NCI-H226 (cell line): ENCODE results near the gene OSBPL5.

Experiments
- DNase-seq: peaks from one replicate; pipeline ENCODE4 v3.0.0-alpha.2; 2015

Gene OSBPL5

DNA sequence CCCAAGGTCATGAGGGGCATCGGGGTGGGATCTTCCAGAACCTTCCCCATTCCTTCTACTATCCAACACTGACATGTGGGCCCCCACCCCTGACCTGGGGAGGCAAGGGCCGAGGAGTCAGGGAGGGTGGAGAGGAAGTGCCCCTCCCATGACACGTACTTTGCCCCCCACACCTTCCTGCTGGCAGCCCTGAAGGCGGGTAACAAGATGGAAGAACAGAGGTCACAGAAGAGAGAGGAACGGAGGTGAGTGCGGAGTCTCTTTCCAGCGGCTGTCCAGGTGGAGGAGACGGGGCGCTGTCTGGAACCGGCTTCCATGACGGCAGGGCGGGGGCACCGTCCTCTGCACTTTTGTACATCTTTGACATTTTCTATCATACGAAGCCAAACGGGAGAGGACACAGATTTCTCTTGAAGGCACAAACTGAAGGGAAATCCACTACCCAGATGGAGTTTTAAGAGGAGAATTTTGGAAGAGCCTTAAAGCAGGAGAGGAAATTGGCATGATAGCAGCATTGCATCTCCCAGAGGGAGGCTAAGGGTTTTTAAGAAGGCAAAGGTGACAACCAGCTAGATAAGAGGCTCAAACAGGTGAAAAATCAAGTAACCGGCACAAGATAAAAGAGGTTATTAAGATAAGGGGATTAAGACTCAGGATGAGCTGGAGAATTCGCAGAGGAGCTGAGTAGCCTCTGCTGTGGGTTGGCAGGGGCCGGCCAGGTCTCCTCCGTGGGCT is 16.7 kb downstream of the OSBPL5 start:
- no peak for DNase-seq

DNA sequence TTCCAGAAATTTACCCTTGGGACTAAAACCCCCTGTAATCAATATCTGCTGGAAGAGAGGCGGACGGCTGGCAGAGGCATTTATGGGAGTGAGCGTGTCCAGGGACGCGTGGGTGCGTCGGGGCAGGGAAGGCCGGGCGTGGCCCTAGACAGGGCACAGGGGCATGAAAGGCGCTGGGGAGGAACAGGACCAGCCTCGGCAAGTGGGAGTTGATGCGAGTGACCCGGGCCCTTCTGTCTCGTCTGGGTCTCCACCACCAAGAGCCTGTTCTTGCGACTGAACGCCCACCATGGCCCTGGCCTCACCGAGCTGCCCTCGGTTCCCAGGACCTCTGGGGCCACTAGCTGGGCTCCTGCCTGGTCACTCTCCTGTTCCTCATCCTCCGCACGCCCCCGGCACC is 17.5 kb downstream of the OSBPL5 start:
- DNase-seq: no peak

- no peak for DNase-seq
Observed at GRCh38 chr11:3147257-3147619, 17.9 kb downstream of the OSBPL5 start.

- DNase-seq: no peak
Observed at GRCh38 chr11:3146612-3147256, 18.4 kb downstream of the OSBPL5 start.

GRCh38 chr11:3145206-3145520 is 19.9 kb downstream of the OSBPL5 start:
- no peak for DNase-seq

- DNase-seq: no peak
Observed at GRCh38 chr11:3144296-3145205, 20.6 kb downstream of the OSBPL5 start.

GRCh38 chr11:3143136-3143880 is 21.8 kb downstream of the OSBPL5 start:
- DNase-seq: no peak

DNA sequence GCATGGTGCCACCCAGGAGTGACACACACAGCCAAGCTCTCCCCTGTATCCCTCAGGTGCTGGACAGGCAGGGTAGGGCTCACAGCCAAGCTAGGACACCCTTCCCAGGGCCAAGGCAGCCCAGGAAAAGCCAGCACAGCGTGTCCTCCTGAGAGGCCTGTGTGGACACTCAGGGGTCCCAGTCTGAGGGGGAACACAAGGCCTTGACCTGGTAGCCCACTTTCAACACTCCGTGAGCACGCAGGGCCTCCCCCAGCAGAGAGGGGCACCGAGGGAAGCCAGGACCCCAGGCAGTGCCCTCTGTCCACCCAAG is 24.9 kb downstream of the OSBPL5 start:
- DNase-seq: no peak

GRCh38 chr11:3139481-3140290 is 25.4 kb downstream of the OSBPL5 start:
- no peak for DNase-seq

- no peak for DNase-seq
Observed at GRCh38 chr11:3139086-3139440, 26.0 kb downstream of the OSBPL5 start.

DNA sequence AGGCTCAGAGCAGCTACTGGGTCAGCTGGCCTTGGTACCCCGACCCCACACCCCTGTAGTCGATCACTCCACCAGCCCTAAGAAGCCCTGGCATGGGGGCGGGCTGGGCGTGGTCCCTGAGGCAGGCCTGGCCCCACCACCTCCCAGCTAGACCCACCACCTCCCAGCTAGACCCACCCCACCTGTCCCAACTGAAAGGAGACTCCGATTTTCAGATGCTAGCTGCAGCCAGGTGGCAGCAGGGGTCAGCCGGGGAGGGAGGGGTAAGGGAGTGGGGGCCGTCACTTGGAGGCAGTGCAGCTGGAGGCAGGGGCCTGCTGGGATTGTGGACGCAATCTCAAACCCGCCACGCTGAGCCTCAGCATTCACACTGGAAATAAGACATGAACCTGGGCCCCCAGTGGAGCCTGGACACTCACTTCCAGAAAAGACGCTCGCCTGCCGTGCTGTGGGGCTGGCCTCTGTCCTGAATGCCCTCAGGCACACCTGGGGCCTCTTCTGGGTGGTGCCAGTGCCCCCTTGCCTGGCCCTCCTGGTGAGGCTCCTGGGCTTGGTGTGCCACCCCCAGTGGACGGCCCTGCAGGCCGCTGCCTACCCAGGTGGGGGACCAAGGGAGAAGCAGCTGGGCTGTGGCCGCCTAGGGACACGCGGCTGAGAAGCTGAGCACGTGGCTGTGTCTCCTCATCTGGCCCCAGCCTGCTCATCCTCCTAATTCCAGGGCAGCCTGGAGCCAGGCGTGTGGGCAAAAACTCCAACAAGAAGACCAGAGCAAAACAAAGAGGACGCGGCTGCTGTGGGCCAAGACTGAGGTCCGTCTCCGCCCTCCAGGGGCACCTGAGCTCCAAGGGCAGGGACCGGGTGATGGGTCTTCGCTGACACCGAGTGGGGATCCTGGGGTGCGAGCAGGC is 26.7 kb downstream of the OSBPL5 start:
- no peak for DNase-seq

DNA sequence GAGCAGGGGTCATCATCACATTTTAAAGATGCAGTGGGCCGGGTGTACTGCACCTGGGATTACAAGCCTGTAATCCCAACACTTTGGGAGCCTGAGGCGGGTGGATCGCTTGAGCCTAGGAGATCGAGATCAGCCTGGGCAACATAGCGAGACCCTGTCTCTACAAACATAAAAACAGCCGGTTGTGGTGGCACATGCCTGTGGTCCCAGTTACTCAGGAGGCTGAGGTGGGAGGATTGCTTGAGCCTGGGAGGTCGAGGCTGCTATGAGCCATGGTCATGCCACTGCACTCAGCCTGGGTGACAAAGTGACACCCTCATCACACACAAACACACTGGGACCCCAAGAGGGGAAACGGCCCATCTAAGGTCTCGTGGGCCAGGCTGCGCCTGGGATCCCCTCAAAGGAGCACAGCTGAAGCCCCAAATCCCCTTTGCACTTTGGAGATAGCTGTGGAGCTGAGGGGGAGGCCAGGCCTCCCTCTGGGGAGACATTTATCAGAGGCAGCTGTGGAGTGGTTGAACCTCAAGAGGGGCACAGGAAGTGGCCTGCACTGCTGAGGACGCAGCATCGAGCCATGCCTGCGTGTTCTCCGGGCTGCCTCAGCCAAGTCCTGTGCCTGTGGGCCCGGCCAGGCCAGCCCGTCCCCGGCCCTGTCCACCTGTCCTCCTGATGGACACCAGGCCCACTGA is 27.5 kb downstream of the OSBPL5 start:
- DNase-seq: no peak

GRCh38 chr11:3136546-3137455 is 28.3 kb downstream of the OSBPL5 start:
- DNase-seq: no peak

DNA sequence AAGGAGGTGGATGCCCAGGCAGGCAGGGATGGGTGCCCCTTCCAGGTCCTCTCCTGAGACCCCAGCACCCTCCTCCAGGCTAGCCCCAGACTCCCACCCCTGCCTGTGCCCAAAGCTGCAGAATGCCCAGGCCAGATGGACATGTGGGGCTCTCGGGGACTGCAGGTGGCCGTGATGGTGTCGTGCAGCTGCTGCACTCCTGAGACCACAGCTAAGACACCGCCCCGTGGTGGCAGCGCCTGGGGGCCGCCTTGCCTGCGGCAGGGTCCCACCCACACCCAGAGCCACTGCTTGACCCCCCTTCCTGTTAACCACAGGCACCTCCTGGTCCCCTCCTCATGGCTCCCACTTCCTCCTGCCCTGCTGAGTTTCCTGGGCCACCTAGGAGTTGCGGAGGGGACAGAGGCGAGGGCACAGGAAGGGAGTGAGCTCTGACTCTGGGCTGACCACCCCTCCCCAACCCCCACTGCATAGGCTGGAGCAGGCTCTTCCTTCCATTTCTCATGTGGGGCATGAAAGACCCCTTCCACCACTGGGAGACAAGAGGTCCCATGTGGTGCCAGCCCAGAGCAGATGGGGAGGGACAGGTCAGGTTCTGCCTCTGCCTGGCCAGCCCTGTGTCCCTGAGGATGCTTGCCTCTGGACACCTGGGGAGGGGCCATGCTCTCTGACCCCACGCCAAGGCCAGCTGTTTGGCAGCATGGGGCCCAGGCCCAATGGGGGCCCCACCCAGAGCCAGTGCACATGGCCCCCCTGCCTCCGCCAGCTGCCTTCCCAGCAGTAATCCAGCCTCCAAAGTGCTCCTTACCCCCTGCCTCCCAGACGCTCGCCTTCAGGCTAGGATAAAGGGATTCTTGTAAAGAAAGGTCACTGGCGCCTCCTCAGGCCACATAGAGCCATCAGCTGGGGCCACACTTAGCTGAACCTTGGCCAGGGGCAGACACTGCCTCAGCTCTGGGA is 29.3 kb downstream of the OSBPL5 start:
- DNase-seq: no peak

DNA sequence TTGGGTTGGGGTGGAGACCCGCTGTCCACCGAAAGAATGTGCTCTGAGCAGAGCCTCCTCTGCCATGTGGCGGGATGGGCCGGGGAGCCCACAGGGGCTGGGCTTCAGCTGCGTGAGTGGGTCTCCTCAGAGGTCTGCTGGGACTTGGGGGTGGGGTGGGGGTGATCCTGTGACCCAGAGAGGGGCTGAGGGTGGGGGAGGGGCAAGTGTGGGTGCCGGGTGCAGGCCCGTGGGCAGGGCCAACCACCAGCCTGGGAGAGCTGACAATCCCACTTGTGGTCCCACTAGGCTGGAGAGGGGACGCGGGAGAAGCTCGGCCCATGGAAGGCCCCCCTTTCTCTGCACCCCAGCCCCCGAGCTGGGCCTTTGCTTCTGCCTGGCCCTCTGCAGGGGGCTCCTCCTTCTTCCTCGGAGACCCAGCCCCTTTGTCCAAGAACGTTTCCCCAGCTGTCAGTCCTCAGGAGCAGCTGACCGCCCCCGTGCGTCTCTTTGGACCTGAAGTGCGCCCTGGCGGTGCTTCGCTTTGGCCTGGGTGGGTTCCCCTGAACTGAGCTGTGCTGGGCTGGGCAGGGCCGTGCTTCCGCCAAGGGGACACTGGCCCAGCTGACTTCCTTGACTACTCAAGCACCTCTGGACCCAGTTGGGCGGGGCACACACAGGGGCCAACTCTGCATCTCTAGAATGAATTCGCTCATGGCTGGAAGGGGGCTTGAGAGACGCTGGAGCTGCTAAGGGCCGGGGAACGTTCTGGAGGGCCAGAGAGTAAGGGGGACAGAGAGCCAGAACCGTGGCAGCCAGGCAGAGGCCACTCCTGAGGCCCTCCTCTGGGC is 30.2 kb downstream of the OSBPL5 start:
- no peak for DNase-seq

DNA sequence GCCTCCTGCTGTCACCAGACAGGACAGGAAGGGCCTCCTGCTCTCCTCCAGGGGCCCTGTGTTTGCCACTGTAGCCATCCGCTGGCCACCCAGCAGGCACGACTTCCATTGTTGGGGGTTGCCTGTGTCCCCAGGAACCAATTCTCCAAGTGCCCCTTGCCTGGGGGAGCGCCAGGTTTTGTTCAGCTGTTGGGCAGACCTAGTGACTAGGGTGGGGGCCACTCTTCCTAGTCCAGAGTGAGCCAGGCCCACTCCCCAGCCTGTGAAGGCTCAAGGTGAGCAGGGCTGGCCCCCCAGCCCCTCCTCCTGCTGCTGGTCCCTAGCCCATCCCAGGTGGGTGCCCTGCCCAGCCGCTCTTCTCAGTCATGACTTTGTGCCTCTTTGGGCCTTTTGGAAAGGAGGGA is 30.9 kb downstream of the OSBPL5 start:
- no peak for DNase-seq
